Measurements from ENCODE around the gene ARL14.

ARL14 gene

GRCh38 chr3:160675566-160676124 lies 1.3 kb upstream of the ARL14 start:
- H2BK120ac ChIP-seq (ENCODE audit: insufficient read depth, low read length, poor library complexity) = no peak overlapping the region
- H3K23ac ChIP-seq (ENCODE audit: low read length) = no peak overlapping the region
- no peak overlapping the region for H3K27ac ChIP-seq (ENCODE audit: low read depth, low read length)
- no peaks in the 10 kb centered on the region for H3K79me2 ChIP-seq (ENCODE audit: control insufficient read depth, insufficient read depth, low read length, poor library complexity)
- H3K9me3 ChIP-seq (ENCODE audit: insufficient read depth, low read depth, low read length) = no peaks in the 10 kb centered on the region
- no peak overlapping the region for H2BK12ac ChIP-seq (ENCODE audit: low read length)
- no peak overlapping the region for H2BK5ac ChIP-seq (ENCODE audit: low read depth, low read length, poor library complexity)
- H4K12ac ChIP-seq (ENCODE audit: low read depth, low read length) = no peak overlapping the region
- H3K4ac ChIP-seq (ENCODE audit: low read depth, low read length) = no peak overlapping the region
- H3K9ac ChIP-seq (ENCODE audit: low read length) = no peak overlapping the region
- H2AK5ac ChIP-seq (ENCODE audit: low read length) = no peak overlapping the region
- H3K36me3 ChIP-seq (ENCODE audit: control insufficient read depth in 1 of 2, insufficient read depth in 2 of 2, low read length in 2 of 2) = no peaks in the 10 kb centered on the region
- H4K8ac ChIP-seq (ENCODE audit: low read depth, low read length) = no peak overlapping the region
- no peak overlapping the region for H3K14ac ChIP-seq (ENCODE audit: low read length)
- peaks cover 2% of the 10 kb centered on the region for H3K79me1 ChIP-seq (ENCODE audit: low read length)
- H4K91ac ChIP-seq (ENCODE audit: low read depth, low read length) = no peak overlapping the region
- H3K18ac ChIP-seq (ENCODE audit: low read length) = no peak overlapping the region
- no peak overlapping the region for H2AFZ ChIP-seq (ENCODE audit: insufficient read depth, low read length, poor library complexity)
- H3K4me1 ChIP-seq (ENCODE audit: control insufficient read depth in 1 of 2, insufficient read depth in 2 of 2, low read length in 2 of 2) = peaks cover 7 to 11% of the 10 kb centered on the region in 2 experiments
- no peak overlapping the region for H3K4me2 ChIP-seq (ENCODE audit: low read length)
- H3K27me3 ChIP-seq (ENCODE audit: insufficient read depth, low read length) = no peaks in the 10 kb centered on the region
- no peak overlapping the region for H3K4me3 ChIP-seq (ENCODE audit: low read depth, low read length)
- no peak for DNase-seq

GRCh38 chr3:160677459-160677881 lies 510 bp downstream of the ARL14 start:
- H3K4me1 ChIP-seq (ENCODE audit: control insufficient read depth in 1 of 2, insufficient read depth in 2 of 2, low read length in 2 of 2) = peaks cover 7 to 11% of the 10 kb centered on the region in 2 experiments
- no peak overlapping the region for H3K18ac ChIP-seq (ENCODE audit: low read length)
- H4K91ac ChIP-seq (ENCODE audit: low read depth, low read length) = no peak overlapping the region
- H2AK5ac ChIP-seq (ENCODE audit: low read length) = no peak overlapping the region
- H3K4me2 ChIP-seq (ENCODE audit: low read length) = no peak overlapping the region
- no peak overlapping the region for H3K9ac ChIP-seq (ENCODE audit: low read length)
- H3K36me3 ChIP-seq (ENCODE audit: control insufficient read depth in 1 of 2, insufficient read depth in 2 of 2, low read length in 2 of 2) = no peaks in the 10 kb centered on the region
- no peak overlapping the region for H4K12ac ChIP-seq (ENCODE audit: low read depth, low read length)
- H2BK5ac ChIP-seq (ENCODE audit: low read depth, low read length, poor library complexity) = peak overlapping the region; percentile 14
- H3K23ac ChIP-seq (ENCODE audit: low read length) = no peak overlapping the region
- H2BK120ac ChIP-seq (ENCODE audit: insufficient read depth, low read length, poor library complexity) = peak overlapping the region; percentile 21
- H3K79me1 ChIP-seq (ENCODE audit: low read length) = peaks cover 2% of the 10 kb centered on the region
- H3K4ac ChIP-seq (ENCODE audit: low read depth, low read length) = no peak overlapping the region
- no peaks in the 10 kb centered on the region for H3K9me3 ChIP-seq (ENCODE audit: insufficient read depth, low read depth, low read length)
- no peaks in the 10 kb centered on the region for H3K27me3 ChIP-seq (ENCODE audit: insufficient read depth, low read length)
- no peak overlapping the region for H3K14ac ChIP-seq (ENCODE audit: low read length)
- no peak overlapping the region for H3K4me3 ChIP-seq (ENCODE audit: low read depth, low read length)
- peak overlapping the region; percentile 11 for H4K8ac ChIP-seq (ENCODE audit: low read depth, low read length)
- WGBS (ENCODE audit: extremely low coverage, insufficient coverage, insufficient read length) = no CpG with 5 or more reads among the region's 4 CpGs
- no peaks in the 10 kb centered on the region for H3K79me2 ChIP-seq (ENCODE audit: control insufficient read depth, insufficient read depth, low read length, poor library complexity)
- H2BK12ac ChIP-seq (ENCODE audit: low read length) = peak overlapping the region; percentile 51
- DNase-seq = no peak
- peak overlapping the region; percentile 17 for H2AFZ ChIP-seq (ENCODE audit: insufficient read depth, low read length, poor library complexity)
- peak overlapping the region; percentile 71 for H3K27ac ChIP-seq (ENCODE audit: low read depth, low read length)

GRCh38 chr3:160678292-160678842 lies 1.4 kb downstream of the ARL14 start:
- WGBS (ENCODE audit: extremely low coverage, insufficient coverage, insufficient read length) = no CpG with 5 or more reads among the region's 5 CpGs
- Histone ChIP-seq H4K12ac (ENCODE audit: low read depth, low read length) (no peak overlapping the region), H3K14ac (ENCODE audit: low read length) (no peak overlapping the region), H2BK120ac (ENCODE audit: insufficient read depth, low read length, poor library complexity) (no peak overlapping the region), H3K79me2 (ENCODE audit: control insufficient read depth, insufficient read depth, low read length, poor library complexity) (no peaks in the 10 kb centered on the region), H2BK12ac (ENCODE audit: low read length) (no peak overlapping the region), H3K4me3 (ENCODE audit: low read depth, low read length) (no peak overlapping the region), H2AK5ac (ENCODE audit: low read length) (no peak overlapping the region), H4K8ac (ENCODE audit: low read depth, low read length) (no peak overlapping the region), H3K9me3 (ENCODE audit: insufficient read depth, low read depth, low read length) (no peaks in the 10 kb centered on the region), H3K18ac (ENCODE audit: low read length) (no peak overlapping the region), H3K9ac (ENCODE audit: low read length) (no peak overlapping the region), H3K27me3 (ENCODE audit: insufficient read depth, low read length) (no peaks in the 10 kb centered on the region), H3K36me3 (ENCODE audit: control insufficient read depth in 1 of 2, insufficient read depth in 2 of 2, low read length in 2 of 2) (no peaks in the 10 kb centered on the region), H3K23ac (ENCODE audit: low read length) (no peak overlapping the region), H2BK5ac (ENCODE audit: low read depth, low read length, poor library complexity) (no peak overlapping the region), H3K4me2 (ENCODE audit: low read length) (no peak overlapping the region), H3K27ac (ENCODE audit: low read depth, low read length) (no peak overlapping the region), H2AFZ (ENCODE audit: insufficient read depth, low read length, poor library complexity) (no peak overlapping the region), H3K79me1 (ENCODE audit: low read length) (peaks cover 2% of the 10 kb centered on the region), H4K91ac (ENCODE audit: low read depth, low read length) (no peak overlapping the region), H3K4ac (ENCODE audit: low read depth, low read length) (no peak overlapping the region), H3K4me1 (ENCODE audit: control insufficient read depth in 1 of 2, insufficient read depth in 2 of 2, low read length in 2 of 2) (peaks cover 7 to 11% of the 10 kb centered on the region in 2 experiments)
- no peak for DNase-seq

GRCh38 chr3:160684368-160684740 lies 7.4 kb downstream of the ARL14 start:
- no peak overlapping the region for H3K4me3 ChIP-seq (ENCODE audit: low read depth, low read length)

More at GRCh38 chr3:160684368-160684740, 7.4 kb downstream of the ARL14 start:
- Histone ChIP-seq H3K79me1 (ENCODE audit: low read length) (no peaks in the 10 kb centered on the region), H4K91ac (ENCODE audit: low read depth, low read length) (no peak overlapping the region), H3K79me2 (ENCODE audit: control insufficient read depth, insufficient read depth, low read length, poor library complexity) (no peaks in the 10 kb centered on the region), H3K36me3 (ENCODE audit: control insufficient read depth in 1 of 2, insufficient read depth in 2 of 2, low read length in 2 of 2) (no peaks in the 10 kb centered on the region), H3K9me3 (ENCODE audit: insufficient read depth, low read depth, low read length) (no peaks in the 10 kb centered on the region), H3K4ac (ENCODE audit: low read depth, low read length) (no peak overlapping the region), H3K4me2 (ENCODE audit: low read length) (no peak overlapping the region), H2AK5ac (ENCODE audit: low read length) (no peak overlapping the region), H3K9ac (ENCODE audit: low read length) (no peak overlapping the region), H2BK12ac (ENCODE audit: low read length) (no peak overlapping the region), H4K12ac (ENCODE audit: low read depth, low read length) (no peak overlapping the region), H2BK120ac (ENCODE audit: insufficient read depth, low read length, poor library complexity) (no peak overlapping the region), H3K4me1 (ENCODE audit: control insufficient read depth in 1 of 2, insufficient read depth in 2 of 2, low read length in 2 of 2) (no peaks in the 10 kb centered on the region), H4K8ac (ENCODE audit: low read depth, low read length) (no peak overlapping the region), H2BK5ac (ENCODE audit: low read depth, low read length, poor library complexity) (no peak overlapping the region), H3K18ac (ENCODE audit: low read length) (no peak overlapping the region), H3K27ac (ENCODE audit: low read depth, low read length) (no peak overlapping the region), H3K27me3 (ENCODE audit: insufficient read depth, low read length) (no peaks in the 10 kb centered on the region), H3K14ac (ENCODE audit: low read length) (no peak overlapping the region), H3K23ac (ENCODE audit: low read length) (no peak overlapping the region), H2AFZ (ENCODE audit: insufficient read depth, low read length, poor library complexity) (no peak overlapping the region)
- WGBS (ENCODE audit: extremely low coverage, insufficient coverage, insufficient read length) = no CpG with 5 or more reads among the region's 2 CpGs
- no peak for DNase-seq
